ENCODE results near the gene PASD1.

PASD1 gene

DNA sequence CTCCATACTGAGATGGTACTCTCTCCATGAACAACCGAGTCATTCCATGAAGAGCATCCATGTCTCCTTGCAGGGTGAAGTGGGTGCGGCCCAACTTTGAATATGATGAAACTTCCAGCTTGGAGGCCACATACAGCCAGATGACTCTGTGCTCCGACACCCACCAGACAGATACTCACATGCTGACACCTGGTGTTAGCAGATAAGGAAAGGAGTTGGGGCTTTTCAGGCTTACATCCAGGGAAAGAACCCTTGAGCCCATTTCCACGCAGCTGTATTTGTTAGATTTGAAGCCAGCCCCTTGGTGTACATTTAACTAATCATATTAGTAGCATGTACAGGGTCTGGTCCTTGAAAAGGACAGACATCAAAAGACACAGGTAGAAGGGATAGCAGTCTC lies 69.7 kb downstream of the PASD1 start:
- TF ChIP-seq POLR2AphosphoS5 (IDR thresholded peaks at IDR 0.05; ENCODE audit: low read depth, low read length) (no peak), TAF1 (IDR thresholded peaks at IDR 0.05; ENCODE audit: borderline replicate concordance, insufficient read depth, low read length) (no peak), SIN3A (IDR thresholded peaks at IDR 0.05; ENCODE audit: borderline replicate concordance, insufficient read depth, low read length) (no peak), FOXP2 (optimal IDR thresholded peaks at IDR 0.05; ENCODE audit: borderline replicate concordance, extremely low read depth, extremely low read length, insufficient read depth) (no peak)
- TF ChIP-seq, protein P1, sequence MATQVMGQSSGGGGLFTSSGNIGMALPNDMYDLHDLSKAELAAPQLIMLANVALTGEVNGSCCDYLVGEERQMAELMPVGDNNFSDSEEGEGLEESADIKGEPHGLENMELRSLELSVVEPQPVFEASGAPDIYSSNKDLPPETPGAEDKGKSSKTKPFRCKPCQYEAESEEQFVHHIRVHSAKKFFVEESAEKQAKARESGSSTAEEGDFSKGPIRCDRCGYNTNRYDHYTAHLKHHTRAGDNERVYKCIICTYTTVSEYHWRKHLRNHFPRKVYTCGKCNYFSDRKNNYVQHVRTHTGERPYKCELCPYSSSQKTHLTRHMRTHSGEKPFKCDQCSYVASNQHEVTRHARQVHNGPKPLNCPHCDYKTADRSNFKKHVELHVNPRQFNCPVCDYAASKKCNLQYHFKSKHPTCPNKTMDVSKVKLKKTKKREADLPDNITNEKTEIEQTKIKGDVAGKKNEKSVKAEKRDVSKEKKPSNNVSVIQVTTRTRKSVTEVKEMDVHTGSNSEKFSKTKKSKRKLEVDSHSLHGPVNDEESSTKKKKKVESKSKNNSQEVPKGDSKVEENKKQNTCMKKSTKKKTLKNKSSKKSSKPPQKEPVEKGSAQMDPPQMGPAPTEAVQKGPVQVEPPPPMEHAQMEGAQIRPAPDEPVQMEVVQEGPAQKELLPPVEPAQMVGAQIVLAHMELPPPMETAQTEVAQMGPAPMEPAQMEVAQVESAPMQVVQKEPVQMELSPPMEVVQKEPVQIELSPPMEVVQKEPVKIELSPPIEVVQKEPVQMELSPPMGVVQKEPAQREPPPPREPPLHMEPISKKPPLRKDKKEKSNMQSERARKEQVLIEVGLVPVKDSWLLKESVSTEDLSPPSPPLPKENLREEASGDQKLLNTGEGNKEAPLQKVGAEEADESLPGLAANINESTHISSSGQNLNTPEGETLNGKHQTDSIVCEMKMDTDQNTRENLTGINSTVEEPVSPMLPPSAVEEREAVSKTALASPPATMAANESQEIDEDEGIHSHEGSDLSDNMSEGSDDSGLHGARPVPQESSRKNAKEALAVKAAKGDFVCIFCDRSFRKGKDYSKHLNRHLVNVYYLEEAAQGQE (IDR thresholded peaks at IDR 0.05; ENCODE audit: insufficient read depth in 1 of 2, low read depth in 2 of 2, low read length in 2 of 2): no peak

DNA sequence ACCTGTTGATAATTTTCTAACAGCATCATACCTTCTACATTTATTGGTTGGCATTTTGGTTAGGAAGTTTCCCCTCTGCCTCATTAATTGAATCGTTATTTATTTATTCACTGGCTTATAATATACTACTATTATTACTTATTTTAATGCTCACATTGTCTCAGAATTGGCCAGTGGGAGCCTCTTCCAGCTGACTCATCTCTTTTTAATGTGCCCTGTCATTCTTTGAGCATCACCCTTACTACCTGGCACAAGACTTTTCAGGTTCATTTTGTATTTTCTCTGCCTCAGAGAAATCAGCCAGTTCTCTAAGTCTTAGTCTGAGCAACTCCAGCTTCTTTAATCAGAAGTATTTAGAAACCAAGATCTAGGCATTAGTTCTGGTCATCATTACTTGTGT lies 71.5 kb downstream of the PASD1 start:
- TF ChIP-seq SIN3A (IDR thresholded peaks at IDR 0.05; ENCODE audit: borderline replicate concordance, insufficient read depth, low read length) (no peak), TAF1 (IDR thresholded peaks at IDR 0.05; ENCODE audit: borderline replicate concordance, insufficient read depth, low read length) (no peak), POLR2AphosphoS5 (IDR thresholded peaks at IDR 0.05; ENCODE audit: low read depth, low read length) (no peak), FOXP2 (optimal IDR thresholded peaks at IDR 0.05; ENCODE audit: borderline replicate concordance, extremely low read depth, extremely low read length, insufficient read depth) (no peak)
- TF ChIP-seq, protein P1 (IDR thresholded peaks at IDR 0.05; ENCODE audit: insufficient read depth in 1 of 2, low read depth in 2 of 2, low read length in 2 of 2): no peak

- TF ChIP-seq TAF1 (IDR thresholded peaks at IDR 0.05; ENCODE audit: borderline replicate concordance, insufficient read depth, low read length) (no peak), SIN3A (IDR thresholded peaks at IDR 0.05; ENCODE audit: borderline replicate concordance, insufficient read depth, low read length) (no peak)
- TF ChIP-seq, protein P1 (IDR thresholded peaks at IDR 0.05; ENCODE audit: insufficient read depth in 1 of 2, low read depth in 2 of 2, low read length in 2 of 2): no peak
These were observed 78.1 kb downstream of the PASD1 start for GRCh38 chrX:151641564-151641963.

DNA sequence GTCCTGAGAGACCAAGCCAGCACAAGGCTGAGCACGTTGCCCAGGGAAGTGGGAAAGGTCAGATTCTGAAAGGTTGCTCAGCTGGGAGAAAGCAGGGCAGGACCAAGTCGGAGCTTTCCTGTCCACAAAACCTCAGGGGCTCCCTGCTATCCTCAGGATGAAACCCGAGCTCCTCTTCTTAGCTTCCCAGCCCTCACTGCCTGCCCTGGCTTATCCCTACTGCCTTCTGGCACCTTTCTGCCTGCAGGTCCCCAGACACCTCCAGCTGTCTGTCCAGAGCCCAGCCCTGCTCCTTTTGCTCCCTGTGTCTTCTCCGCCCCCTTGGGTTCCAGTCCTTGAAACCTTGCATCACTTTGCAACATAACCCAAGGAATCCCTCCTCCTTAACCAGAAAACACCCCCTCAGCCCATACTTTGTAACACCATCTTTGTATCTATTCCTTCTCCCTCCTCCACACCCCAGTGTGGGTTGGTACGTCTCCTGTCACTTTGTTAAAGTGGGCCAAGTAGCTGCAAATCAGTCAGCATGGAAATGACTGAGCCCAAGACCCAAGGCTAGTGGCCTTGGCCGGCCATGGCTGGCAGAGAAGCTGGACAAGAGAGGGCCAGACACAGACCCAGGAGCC lies 111.8 kb downstream of the PASD1 start:
- TF ChIP-seq FOXP2 (optimal IDR thresholded peaks at IDR 0.05; ENCODE audit: borderline replicate concordance, extremely low read depth, extremely low read length, insufficient read depth): no peak
- TF ChIP-seq, protein P1 (IDR thresholded peaks at IDR 0.05; ENCODE audit: insufficient read depth in 1 of 2, low read depth in 2 of 2, low read length in 2 of 2): no peak

DNA sequence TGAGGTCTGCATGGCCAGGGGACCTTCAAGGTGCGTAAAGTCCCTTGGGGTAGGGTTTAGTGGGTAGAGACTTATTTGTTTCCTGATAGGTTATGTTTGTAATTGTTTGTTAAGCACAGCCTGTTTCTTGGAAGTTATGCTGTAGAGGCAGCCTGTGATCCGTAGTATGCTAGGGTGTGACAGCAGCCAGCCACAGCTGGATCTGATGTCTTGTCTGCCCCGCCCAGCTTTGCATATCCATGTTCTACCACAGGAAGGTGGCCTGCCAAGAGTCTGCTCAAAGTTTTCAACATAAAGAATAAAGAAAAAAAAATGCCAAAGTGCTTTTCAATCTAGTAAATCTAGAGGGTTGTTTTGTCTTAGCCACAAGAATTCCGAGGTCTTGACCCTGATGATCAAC lies 112.7 kb downstream of the PASD1 start:
- TF ChIP-seq TAF1 (IDR thresholded peaks at IDR 0.05; ENCODE audit: borderline replicate concordance, insufficient read depth, low read length) (no peak), FOXP2 (optimal IDR thresholded peaks at IDR 0.05; ENCODE audit: borderline replicate concordance, extremely low read depth, extremely low read length, insufficient read depth) (no peak), POLR2AphosphoS5 (IDR thresholded peaks at IDR 0.05; ENCODE audit: low read depth, low read length) (no peak), SIN3A (IDR thresholded peaks at IDR 0.05; ENCODE audit: borderline replicate concordance, insufficient read depth, low read length) (no peak)
- TF ChIP-seq, protein P1 (IDR thresholded peaks at IDR 0.05; ENCODE audit: insufficient read depth in 1 of 2, low read depth in 2 of 2, low read length in 2 of 2): no peak
